HEK293 (cell line): ENCODE results near the gene KRTAP10-1.

Experiments used
- CTCF ChIA-PET: fragments of 350-600 bp; formaldehyde crosslinking; extraction: SDS; loops from one replicate; lab custom pipeline; 2021; ENCODE audit warnings: antibody characterized with exemption; lab: Yijun Ruan, JAX
- POLR2A ChIA-PET: fragments of 300-600 bp; formaldehyde crosslinking; extraction: SDS; loops from one replicate; lab custom pipeline; 2020; ENCODE audit warnings: antibody characterized with exemption, inconsistent platforms; lab: Yijun Ruan, JAX
- H3K27ac ChIP-seq: fragments of 200-500 bp; sonication (Bioruptor generic); 2 replicates; pipeline ENCODE4 v1.5.1; 2014; ENCODE audit warnings: low read depth, low read length, control low read depth, inconsistent platforms; ENCODE audit errors: extremely low read depth
- H3K36me3 ChIP-seq, 2 experiments: fragments of 200-500 bp in 1 of 2; sonication (Bioruptor generic) in 1 of 2; 1 replicate in 1 of 2; 2 replicates in 1 of 2; pipeline ENCODE4 v1.5.1; 2014 to 2017; ENCODE audit warnings: inconsistent platforms in 2 of 2, low read length in 2 of 2; ENCODE audit not compliant: control insufficient read depth in 2 of 2, insufficient read depth in 1 of 2
- H3K4me1 ChIP-seq: fragments of 200-500 bp; sonication (Bioruptor generic); 2 replicates; pipeline ENCODE4 v1.5.1; 2014; ENCODE audit warnings: mild to moderate bottlenecking, low read length, inconsistent platforms; ENCODE audit not compliant: control insufficient read depth, insufficient read depth
- H3K4me3 ChIP-seq: 2 replicates; pipeline ENCODE4 v1.5.1; 2011; ENCODE audit warnings: low read depth, mild to moderate bottlenecking, control low read depth, low read length, moderate library complexity
- H3K9me3 ChIP-seq: fragments of 200-500 bp; sonication (Bioruptor generic); 2 replicates; pipeline ENCODE4 v1.5.1; 2014; ENCODE audit warnings: low read depth, low read length, inconsistent platforms; ENCODE audit not compliant: control insufficient read depth, insufficient read depth
- SALL2 ChIP-seq: fragments of 450-650 bp; formaldehyde crosslinking; IDR thresholded peaks from 2 replicates; pipeline ENCODE4 v1.5.0; 2017; ENCODE audit warnings: missing biosample characterization, mild to moderate bottlenecking, missing genetic modification characterization, borderline replicate concordance
- ZEB2 ChIP-seq: fragments of 450-650 bp; formaldehyde crosslinking; IDR thresholded peaks from 2 replicates; pipeline ENCODE4 v1.5.1; 2016; ENCODE audit warnings: missing biosample characterization, missing genetic modification characterization
- ZNF114 ChIP-seq: fragments of 450-650 bp; formaldehyde crosslinking; IDR thresholded peaks from 2 replicates; pipeline ENCODE4 v1.5.0; 2017; ENCODE audit warnings: missing biosample characterization, missing genetic modification characterization
- ZNF121 ChIP-seq: fragments of 450-650 bp; formaldehyde crosslinking; IDR thresholded peaks from 2 replicates; pipeline ENCODE4 v1.5.1; 2016; ENCODE audit warnings: missing biosample characterization, missing genetic modification characterization
- ZNF146 ChIP-seq: fragments of 450-650 bp; formaldehyde crosslinking; IDR thresholded peaks from 2 replicates; pipeline ENCODE4 v1.5.1; 2016; ENCODE audit warnings: missing biosample characterization, missing genetic modification characterization
- ZNF521 ChIP-seq: fragments of 450-650 bp; formaldehyde crosslinking; IDR thresholded peaks from 2 replicates; pipeline ENCODE4 v1.5.1; 2017; ENCODE audit warnings: missing biosample characterization, mild to moderate bottlenecking, missing genetic modification characterization
- ZNF548 ChIP-seq: fragments of 450-650 bp; formaldehyde crosslinking; IDR thresholded peaks from 2 replicates; pipeline ENCODE4 v1.5.1; 2016; ENCODE audit warnings: missing biosample characterization, missing genetic modification characterization
- ZNF560 ChIP-seq: fragments of 450-650 bp; formaldehyde crosslinking; IDR thresholded peaks from 2 replicates; pipeline ENCODE4 v1.5.1; 2017; ENCODE audit warnings: missing biosample characterization, missing genetic modification characterization, borderline replicate concordance
- ZNF610 ChIP-seq: fragments of 450-650 bp; formaldehyde crosslinking; IDR thresholded peaks from 2 replicates; pipeline ENCODE4 v1.5.1; 2016; ENCODE audit warnings: missing biosample characterization, missing genetic modification characterization, borderline replicate concordance
- ZNF768 ChIP-seq: fragments of 450-650 bp; formaldehyde crosslinking; IDR thresholded peaks from 2 replicates; pipeline ENCODE4 v1.5.1; 2018; ENCODE audit warnings: missing biosample characterization, mild to moderate bottlenecking, missing genetic modification characterization
- ZSCAN30 ChIP-seq: fragments of 450-650 bp; IDR thresholded peaks from 2 replicates; pipeline ENCODE4 v1.5.1; 2018; ENCODE audit warnings: missing biosample characterization, mild to moderate bottlenecking, missing genetic modification characterization, moderate library complexity
- TF ChIP-seq, protein P1 (sequence below): fragments of 450-650 bp; formaldehyde crosslinking; IDR thresholded peaks from 2 replicates; pipeline ENCODE4 v1.5.1; 2016; ENCODE audit warnings: missing biosample characterization, missing genetic modification characterization
- TF ChIP-seq, protein P2 (sequence below): fragments of 450-650 bp; formaldehyde crosslinking; IDR thresholded peaks from 2 replicates; pipeline ENCODE4 v1.5.1; 2016; ENCODE audit warnings: missing biosample characterization, missing genetic modification characterization

KRTAP10-1 gene

DNA sequence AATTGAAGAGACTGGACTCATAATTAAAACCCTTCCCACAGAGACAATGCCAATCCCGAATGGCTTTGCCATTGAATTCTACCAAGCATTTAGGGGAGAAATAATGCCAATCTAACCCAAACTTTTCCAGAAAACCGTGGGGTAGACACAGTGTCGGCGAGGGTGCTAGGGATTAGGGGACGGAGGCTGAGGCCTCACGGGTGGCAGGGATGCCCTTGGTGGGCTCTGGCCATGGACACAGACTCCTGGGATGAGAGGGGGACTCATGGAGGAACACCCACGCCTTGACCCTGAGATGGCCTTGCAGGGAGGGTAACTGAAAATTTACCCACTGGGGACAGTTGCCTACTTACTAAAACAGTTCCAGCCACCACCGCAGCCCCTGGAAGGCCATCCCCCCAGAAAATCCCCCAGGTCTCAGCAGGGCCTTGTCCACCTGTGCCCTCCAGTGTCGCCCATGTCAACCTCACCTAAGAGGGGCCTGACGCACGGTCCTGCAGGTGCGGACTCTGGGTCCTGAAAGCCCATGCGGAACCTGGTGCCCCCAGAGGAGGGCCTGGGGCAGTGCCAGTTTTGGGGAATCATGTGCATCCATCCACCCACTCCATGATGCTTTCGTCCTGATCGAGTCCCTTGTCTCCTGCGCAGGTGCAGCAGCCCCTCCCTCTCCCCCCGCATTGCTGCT is 38.5 kb upstream of the KRTAP10-1 start:
- CTCF ChIA-PET, result no interaction called here
- POLR2A ChIA-PET, result no interaction called here
- TF ChIP-seq ZNF548 (tag by site-specific recombination), result no peak
- no peaks in the 10 kb centered on the region for H3K36me3 ChIP-seq
- H3K27ac ChIP-seq, result no peak overlapping the region
- H3K9me3 ChIP-seq, result no peaks in the 10 kb centered on the region
- H3K4me1 ChIP-seq, result no peaks in the 10 kb centered on the region
- no peak overlapping the region for H3K4me3 ChIP-seq

DNA sequence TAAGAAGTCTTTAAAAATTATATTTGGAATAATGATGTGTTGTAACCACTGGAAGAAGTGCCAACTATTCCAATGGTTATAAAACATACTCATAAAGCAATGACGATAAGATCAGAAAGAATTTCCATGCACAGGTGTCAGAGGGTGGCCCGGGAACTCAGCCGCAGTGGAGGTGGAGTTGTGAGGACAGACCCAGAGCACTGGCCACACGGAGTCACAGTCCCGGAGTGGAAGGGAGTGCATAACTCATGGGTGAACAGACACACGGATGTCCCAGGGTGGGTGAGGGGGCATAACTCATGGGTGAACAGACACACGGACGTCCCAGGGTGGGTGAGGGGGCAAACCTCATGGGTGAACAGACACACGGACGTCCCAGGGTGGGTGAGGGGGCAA is 36.0 kb upstream of the KRTAP10-1 start:
- Histone ChIP-seq H3K9me3 (no peaks in the 10 kb centered on the region), H3K4me3 (no peak overlapping the region), H3K4me1 (no peaks in the 10 kb centered on the region), H3K36me3 (no peaks in the 10 kb centered on the region), H3K27ac (no peak overlapping the region)
- no peak for TF ChIP-seq ZNF146 (tag by site-specific recombination)
- ChIA-PET CTCF (interaction anchor here (0.7 kb wide), 1 partner anchor 562 kb away, joined by 4 read pairs; no protein-coding TSS in a partner anchor), POLR2A (no interaction called here)

DNA sequence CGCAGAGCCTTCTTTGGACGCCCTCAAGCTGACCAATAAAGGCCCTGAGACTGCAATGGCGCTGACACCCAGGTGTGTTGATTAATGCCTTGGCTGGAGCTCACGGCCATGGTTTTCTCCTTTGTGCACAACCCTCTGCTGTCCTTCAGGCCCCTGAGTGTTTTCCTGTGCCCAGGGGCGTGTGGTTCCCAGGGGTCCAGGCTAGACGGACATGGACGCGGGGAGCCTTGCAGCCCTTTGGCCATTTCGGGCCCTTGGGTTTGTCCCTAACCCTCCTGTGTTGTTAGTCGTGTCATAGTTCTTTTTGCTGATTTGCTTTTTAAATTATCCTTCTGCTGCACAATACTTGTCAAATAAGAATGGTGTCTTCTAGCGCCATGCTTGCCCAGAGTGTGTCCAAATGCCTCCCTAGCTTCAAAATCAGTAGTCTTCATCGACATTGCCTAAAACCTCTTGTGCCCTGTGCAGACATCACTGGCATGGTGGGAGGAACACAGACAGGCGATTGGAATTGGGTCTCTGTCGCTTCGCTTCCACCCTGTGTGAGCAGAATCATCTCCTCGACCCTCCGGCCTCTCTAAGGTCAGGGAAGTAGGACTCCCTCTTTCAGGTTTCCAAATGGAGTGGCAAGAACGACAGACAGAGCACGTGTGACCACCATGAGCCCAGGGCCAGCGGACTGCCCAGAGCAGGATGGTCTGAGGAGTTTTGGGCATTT is 35.5 kb upstream of the KRTAP10-1 start:
- TF ChIP-seq ZNF114 (tag by site-specific recombination) (no peak), ZNF521 (no peak), ZNF610 (tag by site-specific recombination) (no peak), ZNF560 (no peak), ZEB2 (tag by site-specific recombination) (no peak), ZNF768 (tag by site-specific recombination) (no peak), ZSCAN30 (tag by site-specific recombination) (no peak)
- TF ChIP-seq, protein P1, sequence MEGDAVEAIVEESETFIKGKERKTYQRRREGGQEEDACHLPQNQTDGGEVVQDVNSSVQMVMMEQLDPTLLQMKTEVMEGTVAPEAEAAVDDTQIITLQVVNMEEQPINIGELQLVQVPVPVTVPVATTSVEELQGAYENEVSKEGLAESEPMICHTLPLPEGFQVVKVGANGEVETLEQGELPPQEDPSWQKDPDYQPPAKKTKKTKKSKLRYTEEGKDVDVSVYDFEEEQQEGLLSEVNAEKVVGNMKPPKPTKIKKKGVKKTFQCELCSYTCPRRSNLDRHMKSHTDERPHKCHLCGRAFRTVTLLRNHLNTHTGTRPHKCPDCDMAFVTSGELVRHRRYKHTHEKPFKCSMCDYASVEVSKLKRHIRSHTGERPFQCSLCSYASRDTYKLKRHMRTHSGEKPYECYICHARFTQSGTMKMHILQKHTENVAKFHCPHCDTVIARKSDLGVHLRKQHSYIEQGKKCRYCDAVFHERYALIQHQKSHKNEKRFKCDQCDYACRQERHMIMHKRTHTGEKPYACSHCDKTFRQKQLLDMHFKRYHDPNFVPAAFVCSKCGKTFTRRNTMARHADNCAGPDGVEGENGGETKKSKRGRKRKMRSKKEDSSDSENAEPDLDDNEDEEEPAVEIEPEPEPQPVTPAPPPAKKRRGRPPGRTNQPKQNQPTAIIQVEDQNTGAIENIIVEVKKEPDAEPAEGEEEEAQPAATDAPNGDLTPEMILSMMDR (tag by site-specific recombination), result no peak
- TF ChIP-seq, protein P2, sequence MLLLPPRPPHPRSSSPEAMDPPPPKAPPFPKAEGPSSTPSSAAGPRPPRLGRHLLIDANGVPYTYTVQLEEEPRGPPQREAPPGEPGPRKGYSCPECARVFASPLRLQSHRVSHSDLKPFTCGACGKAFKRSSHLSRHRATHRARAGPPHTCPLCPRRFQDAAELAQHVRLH, result no peak
- no peaks in the 10 kb centered on the region for H3K9me3 ChIP-seq
- H3K4me3 ChIP-seq, result no peak overlapping the region
- no peaks in the 10 kb centered on the region for H3K36me3 ChIP-seq
- H3K27ac ChIP-seq, result no peak overlapping the region
- POLR2A ChIA-PET, result no interaction called here
- H3K4me1 ChIP-seq, result no peaks in the 10 kb centered on the region
- CTCF ChIA-PET, result interaction anchor here (0.7 kb wide), 2 partner anchors 187 to 563 kb away, joined by 4 read pairs; no protein-coding TSS in a partner anchor

DNA sequence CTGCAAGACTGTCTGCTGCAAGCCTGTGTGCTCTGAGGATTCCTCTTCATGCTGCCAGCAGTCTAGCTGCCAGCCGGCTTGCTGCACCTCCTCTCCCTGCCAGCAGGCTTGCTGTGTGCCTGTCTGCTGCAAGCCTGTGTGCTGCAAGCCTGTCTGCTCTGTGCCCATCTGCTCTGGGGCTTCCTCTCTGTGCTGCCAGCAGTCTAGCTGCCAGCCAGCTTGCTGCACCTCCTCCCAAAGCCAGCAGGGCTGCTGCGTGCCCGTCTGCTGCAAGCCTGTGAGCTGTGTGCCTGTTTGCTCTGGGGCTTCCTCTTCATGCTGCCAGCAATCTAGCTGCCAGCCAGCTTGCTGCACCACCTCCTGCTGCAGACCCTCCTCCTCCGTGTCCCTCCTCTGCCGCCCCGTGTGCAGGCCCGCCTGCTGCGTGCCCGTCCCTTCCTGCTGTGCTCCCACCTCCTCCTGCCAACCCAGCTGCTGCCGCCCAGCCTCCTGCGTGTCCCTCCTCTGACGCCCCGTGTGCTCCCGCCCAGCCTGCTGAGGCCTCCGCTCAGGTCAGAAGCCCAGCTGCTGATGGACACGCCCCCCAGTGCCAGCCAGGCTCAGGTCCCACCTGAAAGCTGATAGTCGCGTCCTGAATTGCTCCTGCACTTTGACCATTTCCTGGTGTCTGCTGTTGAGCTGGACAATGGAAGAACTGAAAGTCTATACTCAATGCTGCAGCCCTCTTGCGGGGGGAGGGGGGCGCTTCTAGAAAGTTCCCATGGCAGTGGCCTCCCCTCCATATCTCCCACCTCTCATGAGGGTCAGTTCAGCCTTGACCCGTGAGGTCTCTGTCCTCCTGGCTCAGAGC is 34.7 kb upstream of the KRTAP10-1 start:
- H3K9me3 ChIP-seq, result no peaks in the 10 kb centered on the region
- CTCF ChIA-PET, result interaction anchor here (0.7 kb wide), 1 partner anchor 187 kb away, joined by 4 read pairs; no protein-coding TSS in a partner anchor
- POLR2A ChIA-PET, result no interaction called here
- TF ChIP-seq ZNF121 (tag by site-specific recombination) (no peak), SALL2 (tag by site-specific recombination) (no peak)
- TF ChIP-seq, protein P1 (tag by site-specific recombination), result 0 out of 2 replicates have a peak, but pooled peaks have one; percentile 20
- H3K27ac ChIP-seq, result no peak overlapping the region
- no peaks in the 10 kb centered on the region for H3K36me3 ChIP-seq
- H3K4me1 ChIP-seq, result no peaks in the 10 kb centered on the region
- H3K4me3 ChIP-seq, result no peak overlapping the region
